CD4-positive, alpha-beta T cell (primary cell): ENCODE data around the gene SPAG9. TPM values are rescaled to one million over a fixed set of nuclear protein-coding genes. Genes with fewer than 3 reads are reported as not detected.
A peak's percentile ranks its signal among the peaks of the same experiment; 100 is the strongest.

Experiments
- ATAC-seq: fragments of 200-7000 bp; cut with Tn5 transposase; one replicate; pipeline ENCODE4 v1.10.0; 2022; ENCODE audit warnings: mild to moderate bottlenecking; ENCODE audit not compliant: poor library complexity
- CTCF ChIA-PET: fragments of 350-600 bp; sonication (Branson Sonifier 250); formaldehyde crosslinking; loops from one replicate; lab custom pipeline; 2021; ENCODE audit warnings: antibody characterized with exemption, inconsistent platforms; lab: Charles Lee
- POLR2A ChIA-PET: fragments of 350-600 bp; sonication (Branson Sonifier 250); formaldehyde crosslinking; loops from one replicate; lab custom pipeline; 2021; ENCODE audit warnings: antibody characterized with exemption, inconsistent platforms; lab: Charles Lee
- DNase-seq, 14 experiments: peaks; one replicate each; pipeline ENCODE4 v3.0.0-alpha.2; 2013 to 2020; ENCODE audit warnings: mixed read lengths in 2 of 14
- H3K27ac ChIP-seq, 2 donors: one replicate each; pipeline versions ENCODE4 v1.5.1 to v1.7.0; 2013; ENCODE audit warnings: low read length in 2 of 2, low read depth in 1 of 2, mild to moderate bottlenecking in 1 of 2
- H3K27me3 ChIP-seq, 2 experiments: 1 replicate in 1 of 2; 2 replicates in 1 of 2; pipeline versions ENCODE4 v1.6.1 to v1.7.0; 2013; ENCODE audit warnings: low read length in 2 of 2, control low read depth in 1 of 2, mild to moderate bottlenecking in 1 of 2, moderate library complexity in 1 of 2; ENCODE audit not compliant: insufficient read depth in 2 of 2, control insufficient read depth in 1 of 2
- H3K36me3 ChIP-seq: one replicate; pipeline ENCODE4 v1.6.1; 2013; ENCODE audit warnings: low read length, control low read depth; ENCODE audit not compliant: insufficient read depth
- H3K4me1 ChIP-seq: one replicate; pipeline ENCODE4 v1.6.1; 2013; ENCODE audit warnings: low read length, control low read depth; ENCODE audit not compliant: insufficient read depth
- H3K4me3 ChIP-seq: one replicate; pipeline ENCODE4 v1.5.1; 2013; ENCODE audit warnings: mild to moderate bottlenecking, low read length, moderate library complexity
- H3K9me3 ChIP-seq, 2 experiments: 1 replicate in 1 of 2; 2 replicates in 1 of 2; pipeline versions ENCODE4 v1.6.1 to v1.7.0; 2013; ENCODE audit warnings: low read length in 2 of 2, mild to moderate bottlenecking in 2 of 2, control low read depth in 1 of 2, moderate library complexity in 1 of 2; ENCODE audit not compliant: control insufficient read depth in 1 of 2, insufficient read depth in 1 of 2
- H3K27ac Mint-ChIP-seq: one replicate; pipeline ENCODE4 v1.8.0; 2020; ENCODE audit warnings: mixed read lengths
- H3K27me3 Mint-ChIP-seq: one replicate; pipeline ENCODE4 v1.8.0; 2021; ENCODE audit warnings: mixed read lengths
- H3K36me3 Mint-ChIP-seq: one replicate; pipeline ENCODE4 v1.8.0; 2021; ENCODE audit warnings: low read depth, mixed read lengths
- H3K4me1 Mint-ChIP-seq: one replicate; pipeline ENCODE4 v1.8.0; 2021; ENCODE audit warnings: low read depth, mixed read lengths
- H3K4me3 Mint-ChIP-seq: one replicate; pipeline ENCODE4 v1.8.0; 2020; ENCODE audit warnings: mild to moderate bottlenecking, mixed read lengths
- H3K9me3 Mint-ChIP-seq: one replicate; pipeline ENCODE4 v1.8.0; 2020; ENCODE audit warnings: mixed read lengths
- CTCF ChIP-seq: fragments of 200-600 bp; IDR thresholded peaks from one replicate; pipeline ENCODE4 v1.8.0; 2022; ENCODE audit warnings: antibody characterized with exemption, mild to moderate bottlenecking
- intact Hi-C, 2 experiments: fragments of 100-400 bp; cut with DNase I in 1 of 2; cut with micrococcal nuclease in 1 of 2; formaldehyde crosslinking; loops; one replicate each; pipeline versions ENCODE4 v1.15.1 to v1.9.0; 2023 to 2025; cut with DNase I, micrococcal nuclease
- total RNA-seq, 174 experiments: library from RNA in 2 of 174; stranded (reverse) in 2 of 174; gene quantifications; one replicate each; pipeline ENCODE4 v1.2.3 and lab custom pipeline; 2021 to 2026

The SPAG9 gene
- total RNA-seq, 2 experiments from 2014 or later, result 60.2 to 64.6 TPM

- no peaks in the 10 kb centered on the region for H3K9me3 ChIP-seq
- peak; percentile 84 for ATAC-seq
- peak overlapping the region; percentile 42 for H3K27ac Mint-ChIP-seq
- intact Hi-C loops, result loop anchor here (1.0 to 5.0 kb wide), 2 partner anchors 38 to 98 kb away; no protein-coding TSS in a partner anchor
- H3K4me1 ChIP-seq, result peaks cover 33% of the 10 kb centered on the region
- ChIA-PET POLR2A (interaction anchor here (2.5 to 12.2 kb wide), 3 partner anchors 78 to 98 kb away, joined by 14 to 207 read pairs (median 15); partner anchors contain the start of gene TOB1), CTCF (interaction anchor here (1.0 to 2.4 kb wide), 3 partner anchors 86 to 98 kb away, joined by 3 to 22 read pairs (median 5); no protein-coding TSS in a partner anchor)
- no peaks in the 10 kb centered on the region for H3K27me3 Mint-ChIP-seq
- peaks cover 34% of the 10 kb centered on the region for H3K4me1 Mint-ChIP-seq
- peak; percentile 68 for TF ChIP-seq CTCF
- no peaks in the 10 kb centered on the region for H3K36me3 ChIP-seq
- H3K27ac ChIP-seq, result no peak overlapping the region
- H3K4me3 ChIP-seq, result no peak overlapping the region
- DNase-seq, result peak; percentile 32 to 80 (median 54)
- no peaks in the 10 kb centered on the region for H3K27me3 ChIP-seq
- no peaks in the 10 kb centered on the region for H3K36me3 Mint-ChIP-seq
- H3K9me3 Mint-ChIP-seq, result no peaks in the 10 kb centered on the region
- H3K4me3 Mint-ChIP-seq, result no peak overlapping the region
Observed at GRCh38 chr17:50949989-50950877, 170.4 kb downstream of the SPAG9 start.

DNA sequence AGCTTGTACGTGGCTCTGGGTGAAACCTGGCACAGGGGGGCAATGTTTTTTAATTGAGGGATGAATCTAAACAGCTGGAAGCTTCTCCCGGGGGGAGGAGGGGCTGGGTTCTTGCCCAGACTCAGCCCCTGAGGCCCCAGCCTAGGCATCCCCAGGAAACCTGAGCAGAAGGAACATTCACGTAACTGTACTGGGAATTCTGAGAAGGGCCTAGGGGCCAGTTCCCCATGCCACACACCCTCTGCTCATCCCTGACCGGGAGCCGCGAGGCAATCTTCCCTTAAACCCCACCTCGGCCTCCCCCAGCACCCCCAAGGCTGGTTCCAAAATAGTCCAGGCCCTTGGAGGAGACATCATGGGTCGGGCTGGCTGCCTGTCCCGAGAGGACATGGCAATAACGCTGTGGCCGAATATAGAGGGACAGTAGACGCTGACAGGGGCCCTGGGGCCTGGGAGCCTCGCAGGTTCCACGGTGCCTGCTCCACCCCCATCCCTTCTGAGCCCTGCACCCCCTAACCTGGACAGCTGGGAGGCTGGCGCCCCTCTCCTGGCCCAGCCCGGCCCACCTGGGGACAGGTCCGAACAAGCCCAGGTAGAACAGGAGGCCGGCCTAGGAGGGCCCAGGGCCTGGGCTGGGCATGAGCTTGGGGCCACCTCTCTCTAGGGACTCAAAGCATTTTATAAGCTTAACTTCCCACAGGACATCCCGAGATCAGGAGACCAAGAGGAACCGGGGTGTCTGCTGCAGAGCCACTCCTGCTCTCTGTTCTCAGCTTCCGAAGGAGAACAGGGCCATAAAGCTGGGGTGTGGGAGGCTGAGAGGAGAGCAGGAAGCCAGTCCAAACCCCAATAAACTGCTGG, 171.3 kb downstream of the SPAG9 start:
- H3K4me1 Mint-ChIP-seq, result peaks cover 40% of the 10 kb centered on the region
- Histone ChIP-seq H3K9me3 (no peaks in the 10 kb centered on the region), H3K36me3 (no peaks in the 10 kb centered on the region), H3K4me1 (peaks cover 40% of the 10 kb centered on the region), H3K4me3 (no peak overlapping the region), H3K27me3 (no peaks in the 10 kb centered on the region), H3K27ac (no peak overlapping the region)
- CTCF ChIA-PET, result interaction anchor here (0.6 to 2.4 kb wide), 4 partner anchors 86 to 170 kb away, joined by 3 to 22 read pairs (median 4); no protein-coding TSS in a partner anchor
- ATAC-seq, result no peak
- intact Hi-C loops, result loop anchor here (5.0 kb wide), 1 partner anchor 37 kb away; no protein-coding TSS in a partner anchor
- peak in 1 of 14 experiments; percentile 20 for DNase-seq
- no peaks in the 10 kb centered on the region for H3K9me3 Mint-ChIP-seq
- H3K27me3 Mint-ChIP-seq, result no peaks in the 10 kb centered on the region
- H3K36me3 Mint-ChIP-seq, result no peaks in the 10 kb centered on the region
- no peak for TF ChIP-seq CTCF
- no peak overlapping the region for H3K27ac Mint-ChIP-seq
- POLR2A ChIA-PET, result interaction anchor here (2.5 to 12.2 kb wide), 3 partner anchors 77 to 97 kb away, joined by 14 to 207 read pairs (median 15); partner anchors contain the start of gene TOB1
- no peak overlapping the region for H3K4me3 Mint-ChIP-seq

DNA sequence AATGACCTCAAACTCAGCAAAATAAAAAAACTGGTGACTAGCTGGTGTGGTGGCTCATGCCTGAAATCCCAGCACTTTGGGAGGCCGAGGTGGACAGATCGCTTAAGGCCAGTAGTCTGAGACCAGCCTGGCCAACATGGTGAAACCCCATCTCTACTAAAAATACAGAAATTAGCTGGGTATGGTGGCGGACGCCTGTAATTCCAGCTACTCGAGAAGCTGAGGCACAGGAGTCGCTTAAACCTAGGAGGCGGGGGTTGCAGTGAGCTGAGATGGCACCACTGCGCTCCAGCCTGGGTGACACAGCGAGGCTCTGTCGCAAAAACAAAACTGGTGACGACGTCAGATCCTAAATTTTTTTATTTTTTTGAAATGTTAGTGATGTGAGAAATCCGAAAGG, 172.0 kb downstream of the SPAG9 start:
- ATAC-seq, result no peak
- ChIA-PET POLR2A (interaction anchor here (2.5 to 12.2 kb wide), 3 partner anchors 76 to 96 kb away, joined by 14 to 207 read pairs (median 15); partner anchors contain the start of gene TOB1), CTCF (interaction anchor here (0.6 to 2.4 kb wide), 3 partner anchors 96 to 169 kb away, joined by 3 to 22 read pairs (median 4); no protein-coding TSS in a partner anchor)
- Mint-ChIP-seq H3K36me3 (no peaks in the 10 kb centered on the region), H3K4me3 (no peak overlapping the region), H3K27me3 (no peaks in the 10 kb centered on the region), H3K27ac (no peak overlapping the region), H3K9me3 (no peaks in the 10 kb centered on the region), H3K4me1 (peaks cover 44% of the 10 kb centered on the region)
- Histone ChIP-seq H3K27me3 (no peaks in the 10 kb centered on the region), H3K27ac (no peak overlapping the region), H3K9me3 (no peaks in the 10 kb centered on the region), H3K4me1 (peaks cover 46% of the 10 kb centered on the region), H3K36me3 (no peaks in the 10 kb centered on the region), H3K4me3 (no peak overlapping the region)
- TF ChIP-seq CTCF, result no peak
- DNase-seq, result peak in 1 of 14 experiments; percentile 7
- intact Hi-C loops, result loop anchor here (5.0 kb wide), 1 partner anchor 36 kb away; no protein-coding TSS in a partner anchor
